GM18502 (cell line): Measurements from ENCODE around the gene DYNLT2B.
"Not testable (repeated sequence)": the region's sequence is repeated elsewhere in the genome, so short reads cannot be mapped to it uniquely, and the experiment has no call there.

Experiments used
- ATAC-seq: cut with Tn5 transposase; IDR thresholded peaks from one replicate; pipeline ENCODE4 v1.9.1; 2021; ENCODE audit warnings: mild to moderate bottlenecking; ENCODE audit not compliant: unreplicated experiment, poor library complexity

DYNLT2B gene

DNA sequence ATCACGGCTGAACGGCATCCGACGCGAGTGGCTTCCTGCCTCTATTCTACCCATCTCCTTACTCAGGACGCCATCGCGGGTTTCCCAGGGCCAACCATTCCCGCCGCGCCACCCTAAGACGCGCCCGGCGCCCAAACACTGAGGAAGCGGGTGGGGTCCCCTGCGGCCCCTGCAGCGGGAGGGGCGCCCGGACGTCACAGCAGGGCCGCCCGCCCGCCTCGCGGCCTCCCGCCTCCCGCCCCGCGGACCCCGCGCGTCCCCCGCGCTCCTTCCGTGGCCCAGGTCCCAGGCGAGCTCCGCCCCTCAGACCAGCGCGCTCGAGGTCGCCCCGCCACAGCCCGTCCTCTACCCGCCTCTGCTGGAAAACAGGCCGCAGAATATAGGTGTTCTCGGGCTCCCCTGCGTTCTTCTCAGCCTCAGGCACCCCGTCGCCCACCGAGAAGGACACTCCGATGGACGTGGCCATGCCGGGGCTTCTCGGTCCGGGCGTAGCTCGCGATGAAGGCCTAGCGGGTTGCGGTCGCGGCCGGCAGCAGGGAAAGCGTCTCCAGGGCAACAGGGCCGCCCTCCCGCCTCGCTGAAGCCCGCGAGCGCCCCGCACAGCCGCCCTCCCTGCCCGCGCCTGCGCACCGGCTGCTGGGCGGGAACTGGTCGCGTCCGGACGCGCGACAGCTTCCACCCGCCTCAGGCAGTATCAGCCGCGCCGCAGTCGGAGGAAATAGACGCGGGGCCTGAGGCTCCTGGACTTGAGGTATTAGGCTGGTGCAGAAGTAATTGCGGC is at the start of gene DYNLT2B:
Gene DYNLT2B, minus strand, starts transcription at position 554 of the 781 bp plus-strand sequence. Its CDS starts 88 bp downstream, at position 466.
- ATAC-seq = peak; percentile 86

- no peak for ATAC-seq
These were observed 47.7 kb upstream of the DYNLT2B start for GRCh38 chr3:196365736-196366135.

- no peak for ATAC-seq
These were observed 42.5 kb upstream of the DYNLT2B start for GRCh38 chr3:196360586-196360985.

DNA sequence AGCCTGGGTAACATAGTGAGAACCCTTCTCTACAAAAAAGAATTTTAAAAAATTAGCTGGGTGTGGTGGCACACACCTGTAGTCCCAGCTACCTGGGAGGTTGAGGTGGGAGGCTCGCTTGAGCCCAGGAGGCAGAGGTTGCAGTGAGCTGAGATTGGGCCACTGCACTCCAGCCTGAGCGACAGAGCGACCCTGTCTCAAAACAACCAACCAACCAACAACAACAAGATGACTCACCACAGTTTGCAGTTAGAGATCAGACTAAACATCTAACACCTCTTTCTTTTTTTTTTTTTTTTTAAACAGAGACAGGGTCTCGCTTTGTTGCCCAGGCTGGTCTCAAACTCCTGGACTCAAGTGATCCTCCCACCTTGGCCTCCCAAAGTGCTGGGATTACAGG is 40.5 kb upstream of the DYNLT2B start:
- ATAC-seq = not testable (repeated sequence)

DNA sequence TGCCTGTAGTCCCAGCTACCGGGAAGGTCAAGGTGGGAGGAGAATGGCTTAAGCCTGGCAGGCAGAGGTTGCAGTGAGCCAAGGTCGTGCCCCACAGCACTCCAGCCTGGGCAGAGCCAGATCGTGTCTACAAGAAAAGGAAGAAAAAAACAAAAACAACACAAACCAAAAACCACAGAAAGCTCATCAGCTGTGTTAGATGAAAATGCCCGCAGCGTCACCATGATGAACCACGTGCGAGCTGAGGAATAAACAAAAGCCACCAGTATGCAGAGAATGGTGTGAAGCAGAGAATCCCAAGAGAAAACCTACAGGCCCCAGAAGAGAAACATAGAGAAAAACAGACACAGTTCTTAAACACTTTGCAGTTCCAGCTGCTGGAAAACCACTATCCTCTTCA is 39.9 kb upstream of the DYNLT2B start:
- no peak for ATAC-seq

- no peak for ATAC-seq
These were observed 38.5 kb upstream of the DYNLT2B start for GRCh38 chr3:196356556-196356955.

GRCh38 chr3:196355668-196356067 is 37.6 kb upstream of the DYNLT2B start:
- no peak for ATAC-seq

DNA sequence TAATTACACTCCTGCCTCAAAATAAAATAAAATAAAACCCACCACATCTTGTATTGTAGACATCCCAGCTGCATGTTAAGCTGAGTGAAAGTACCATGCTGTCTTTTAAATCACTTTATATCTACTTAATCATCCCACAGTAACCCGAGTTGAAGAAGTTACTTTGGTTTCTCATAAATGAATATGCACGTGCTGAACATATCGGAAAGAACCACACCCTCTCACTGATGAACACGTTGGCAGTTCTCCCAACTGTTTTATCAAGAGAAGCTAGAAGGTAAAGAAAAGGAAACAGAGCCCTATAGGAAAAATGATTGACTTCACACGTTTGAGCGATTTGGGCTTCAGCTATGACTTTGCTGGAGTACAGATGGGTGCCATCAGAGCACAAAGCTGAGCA is 36.1 kb upstream of the DYNLT2B start:
- no peak for ATAC-seq

DNA sequence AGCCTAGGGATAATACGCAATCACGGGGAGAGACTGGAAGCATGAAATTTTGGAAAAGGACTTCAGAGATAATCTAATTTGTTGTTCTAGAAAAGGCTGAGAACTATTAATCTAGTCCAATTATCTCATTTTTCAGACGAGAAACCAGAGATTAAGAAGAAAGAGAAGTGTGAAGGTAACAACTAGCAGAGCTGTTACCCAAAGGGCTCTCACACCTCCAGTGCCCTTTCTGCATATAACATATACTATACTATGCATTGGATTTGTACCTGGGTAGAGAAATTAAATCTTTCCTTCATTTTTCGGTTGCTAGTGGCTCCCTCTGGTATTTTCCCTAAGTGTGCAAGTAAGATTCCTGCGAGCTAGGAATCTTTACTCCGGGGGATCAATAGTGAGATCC is 33.5 kb upstream of the DYNLT2B start:
- ATAC-seq = no peak

DNA sequence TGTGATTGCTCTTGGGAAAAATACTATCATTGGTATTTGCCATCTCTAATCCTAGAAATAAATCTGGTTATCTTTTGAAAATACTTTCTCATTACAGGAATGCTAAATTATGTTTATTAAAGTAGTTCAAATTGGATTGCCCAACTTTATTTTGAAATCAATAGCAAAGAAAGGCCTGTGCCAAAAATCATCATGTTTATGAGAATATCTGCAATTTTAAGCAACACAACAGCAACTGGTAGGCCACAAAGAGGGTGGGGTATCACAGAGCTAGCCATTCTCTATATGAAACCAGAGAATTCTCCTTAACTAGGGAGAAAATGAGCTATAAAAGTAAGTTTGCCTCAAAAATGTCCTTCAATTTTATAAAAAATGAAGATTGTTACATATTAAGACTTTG is 32.0 kb upstream of the DYNLT2B start:
- no peak for ATAC-seq

- ATAC-seq = no peak
These were observed 30.7 kb upstream of the DYNLT2B start for GRCh38 chr3:196348698-196349097.

GRCh38 chr3:196344663-196345062 is 26.6 kb upstream of the DYNLT2B start:
- ATAC-seq = no peak

DNA sequence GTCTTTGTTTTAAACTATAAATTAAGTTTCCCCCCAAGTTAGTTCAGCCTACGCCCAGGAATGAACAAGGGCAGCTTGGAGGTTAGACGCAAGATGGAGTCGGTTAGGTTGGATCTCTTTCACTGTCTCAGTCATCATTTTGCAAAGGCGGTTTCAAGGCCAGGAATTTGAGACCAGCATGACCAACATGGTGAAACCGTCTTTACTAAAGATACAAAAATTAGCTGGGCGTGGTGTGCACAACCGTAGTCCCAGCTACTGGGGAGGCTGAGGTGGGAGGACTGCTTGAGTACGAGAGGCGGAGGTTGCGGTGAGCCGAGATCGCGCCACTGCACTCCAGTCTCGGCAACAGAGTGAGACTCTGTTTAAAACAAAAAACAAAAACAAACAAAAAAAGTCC is 25.9 kb upstream of the DYNLT2B start:
- not testable (repeated sequence) for ATAC-seq

- ATAC-seq = no peak
These were observed 23.1 kb upstream of the DYNLT2B start for GRCh38 chr3:196341137-196341536.

GRCh38 chr3:196340466-196340865 is 22.4 kb upstream of the DYNLT2B start:
- ATAC-seq = no peak

- no peak for ATAC-seq
These were observed 21.6 kb upstream of the DYNLT2B start for GRCh38 chr3:196339493-196340254.

- ATAC-seq = no peak
These were observed 21.0 kb upstream of the DYNLT2B start for GRCh38 chr3:196339044-196339443.

- no peak for ATAC-seq
These were observed 18.5 kb upstream of the DYNLT2B start for GRCh38 chr3:196336319-196337145.

GRCh38 chr3:196335503-196335948 is 17.5 kb upstream of the DYNLT2B start:
- no peak for ATAC-seq

DNA sequence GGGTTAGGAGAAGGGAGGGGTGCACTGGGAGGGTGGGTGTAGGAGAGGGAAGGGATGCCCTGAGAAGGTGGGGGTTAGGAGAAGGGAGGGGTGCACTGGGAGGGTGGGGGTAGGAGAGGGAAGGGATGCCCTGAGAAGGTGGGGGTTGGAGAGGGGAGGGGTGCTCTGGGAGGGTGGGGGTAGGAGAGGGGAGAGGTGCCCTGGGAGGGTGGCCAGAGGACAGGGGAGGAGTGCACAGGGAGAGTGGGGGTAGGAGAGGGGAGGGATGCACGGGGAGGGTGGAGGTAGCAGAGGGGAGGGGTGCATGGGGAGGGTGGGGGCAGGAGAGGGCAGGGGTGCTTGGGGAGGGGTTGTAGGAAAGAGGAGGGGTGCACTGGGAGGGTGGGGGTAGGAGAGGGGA is 16.9 kb upstream of the DYNLT2B start:
- ATAC-seq = no peak

DNA sequence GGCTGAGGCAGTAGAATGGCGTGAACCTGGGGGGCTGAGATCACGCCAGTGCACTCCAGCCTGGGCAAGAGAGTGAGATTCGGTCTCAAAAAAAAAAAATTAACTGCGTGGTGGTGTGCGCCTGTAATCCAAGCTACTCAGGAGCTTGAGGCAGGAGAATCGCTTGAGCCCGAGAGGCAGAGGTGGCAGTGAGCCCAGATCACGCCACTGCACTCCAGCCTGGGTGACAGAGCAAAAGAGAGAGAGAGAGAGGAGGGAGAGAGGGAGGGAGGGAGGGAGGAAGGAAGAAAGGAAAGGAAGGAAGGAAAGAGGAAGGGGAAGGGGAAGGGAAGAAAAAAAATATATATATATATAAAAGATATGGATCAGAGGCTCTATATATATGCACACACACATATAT is 14.1 kb upstream of the DYNLT2B start:
- ATAC-seq = no peak
